A673 (cell line): ENCODE data around the gene TMSB4X. TPM values are rescaled to one million over a fixed set of nuclear protein-coding genes. Genes with fewer than 3 reads are reported as not detected.
"Not testable (repeated sequence)": the region's sequence is repeated elsewhere in the genome, so short reads cannot be mapped to it uniquely, and the experiment has no call there.

Experiments used
- BruUV-seq: library from RNA; stranded (reverse); fragments of 400-500 nt; replicated peaks from 2 replicates; lab custom pipeline; 2021; lab: Mats Ljungman, UMichigan
- CTCF ChIA-PET: fragments of 300-600 bp; sonication (Branson Sonifier 250); formaldehyde crosslinking; loops from one replicate; lab custom pipeline; 2022; ENCODE audit warnings: antibody characterized with exemption; lab: Charles Lee
- POLR2A ChIA-PET: fragments of 300-600 bp; sonication (Branson Sonifier 250); formaldehyde crosslinking; loops from one replicate; lab custom pipeline; 2022; ENCODE audit warnings: antibody characterized with exemption; ENCODE audit not compliant: low non-redundant PET; lab: Charles Lee
- DNase-seq: peaks from one replicate; pipeline ENCODE4 v3.0.0-alpha.2; 2015; ENCODE audit warnings: low spot score
- H3K27ac ChIP-seq: fragments of 200-600 bp; sonication (generic); 2 replicates; pipeline ENCODE4 v1.5.1; 2016; ENCODE audit warnings: mixed run types, low read depth, mild to moderate bottlenecking, mixed read lengths, antibody characterized with exemption, low read length; ENCODE audit not compliant: poor library complexity, severe bottlenecking
- H3K27me3 ChIP-seq: fragments of 200-600 bp; sonication (generic); replicated peaks from 2 replicates; pipeline ENCODE4 v1.6.1; 2017; ENCODE audit warnings: mixed run types, low read depth, mild to moderate bottlenecking, mixed read lengths, antibody characterized with exemption, low read length; ENCODE audit not compliant: insufficient read depth, poor library complexity
- H3K36me3 ChIP-seq: fragments of 200-600 bp; sonication (generic); 2 replicates; pipeline ENCODE4 v1.6.1; 2016; ENCODE audit warnings: mixed run types, mild to moderate bottlenecking, mixed read lengths, antibody characterized with exemption, low read length; ENCODE audit not compliant: insufficient read depth, poor library complexity, severe bottlenecking
- H3K4me1 ChIP-seq: fragments of 200-600 bp; sonication (generic); 2 replicates; pipeline ENCODE4 v1.6.1; 2017; ENCODE audit warnings: mixed run types, mild to moderate bottlenecking, mixed read lengths, antibody characterized with exemption, low read length; ENCODE audit not compliant: insufficient read depth, poor library complexity, severe bottlenecking
- H3K4me3 ChIP-seq: fragments of 200-600 bp; sonication (generic); 2 replicates; pipeline ENCODE4 v1.5.1; 2016; ENCODE audit warnings: low read depth, mixed run types, mild to moderate bottlenecking, mixed read lengths, low read length; ENCODE audit not compliant: poor library complexity, severe bottlenecking
- H3K9me3 ChIP-seq: fragments of 200-600 bp; sonication (generic); 2 replicates; pipeline ENCODE4 v1.6.1; 2016; ENCODE audit warnings: mixed run types, low read depth, mild to moderate bottlenecking, mixed read lengths, antibody characterized with exemption, low read length; ENCODE audit not compliant: poor library complexity, severe bottlenecking
- EZH2 ChIP-seq: fragments of 200-600 bp; sonication (generic); IDR thresholded peaks from 2 replicates; pipeline ENCODE4 v1.6.1; 2017; ENCODE audit warnings: borderline replicate concordance, low read depth, mild to moderate bottlenecking, mixed read lengths, antibody characterized with exemption, low read length; ENCODE audit not compliant: poor library complexity, severe bottlenecking
- intact Hi-C: fragments of 100-400 bp; cut with micrococcal nuclease; formaldehyde crosslinking; loops from one replicate; pipeline ENCODE4 v1.10.0; 2022; ENCODE audit not compliant: unreplicated experiment
- total RNA-seq: library from RNA; stranded (reverse); gene quantifications from 2 replicates; pipeline ENCODE4 v1.2.3, GENCODE V29; 2021
- TF ChIP-seq, protein P1 (sequence below): fragments of 300-800, 200-600 bp; sonication (generic); conservative IDR thresholded peaks from 2 replicates; pipeline ENCODE4 v1.5.1; 2017; ENCODE audit warnings: low read depth, mild to moderate bottlenecking, antibody characterized with exemption, low read length, moderate library complexity, mixed read lengths

Gene TMSB4X
- total RNA-seq, 1 experiment from 2014 or later, result 1,093 TPM

DNA sequence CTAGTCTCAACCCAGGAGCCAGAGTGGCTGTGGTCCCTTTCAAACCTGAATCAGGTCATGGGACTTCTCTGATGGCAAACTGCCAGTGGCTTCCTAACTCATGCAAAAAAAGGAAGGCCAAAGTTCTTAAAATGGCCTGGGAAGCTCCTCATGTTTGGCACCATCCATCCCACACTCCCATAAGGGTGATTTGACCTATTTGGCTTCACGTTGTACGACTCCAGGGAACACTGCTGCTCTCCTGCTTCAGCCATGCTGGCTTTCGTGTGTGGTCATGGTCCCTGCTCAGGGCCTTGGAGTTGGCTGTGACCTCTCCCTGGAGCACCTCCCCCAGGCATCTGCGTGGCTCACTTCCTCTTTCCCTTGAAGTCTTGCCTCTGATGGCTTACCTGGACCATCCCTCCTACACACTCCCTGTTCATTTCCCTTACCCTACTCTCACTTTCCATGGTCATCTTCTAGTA, 12.8 kb upstream of the TMSB4X start:
- H3K36me3 ChIP-seq, result no peaks in the 10 kb centered on the region
- intact Hi-C loops, result no loop called here
- H3K4me3 ChIP-seq, result no peak overlapping the region
- no peak for DNase-seq
- H3K4me1 ChIP-seq, result no peaks in the 10 kb centered on the region
- no peak overlapping the region for H3K27ac ChIP-seq
- CTCF ChIA-PET, result no interaction called here
- H3K27me3 ChIP-seq, result no peaks in the 10 kb centered on the region
- TF ChIP-seq EZH2, result no peak
- TF ChIP-seq, protein P1, sequence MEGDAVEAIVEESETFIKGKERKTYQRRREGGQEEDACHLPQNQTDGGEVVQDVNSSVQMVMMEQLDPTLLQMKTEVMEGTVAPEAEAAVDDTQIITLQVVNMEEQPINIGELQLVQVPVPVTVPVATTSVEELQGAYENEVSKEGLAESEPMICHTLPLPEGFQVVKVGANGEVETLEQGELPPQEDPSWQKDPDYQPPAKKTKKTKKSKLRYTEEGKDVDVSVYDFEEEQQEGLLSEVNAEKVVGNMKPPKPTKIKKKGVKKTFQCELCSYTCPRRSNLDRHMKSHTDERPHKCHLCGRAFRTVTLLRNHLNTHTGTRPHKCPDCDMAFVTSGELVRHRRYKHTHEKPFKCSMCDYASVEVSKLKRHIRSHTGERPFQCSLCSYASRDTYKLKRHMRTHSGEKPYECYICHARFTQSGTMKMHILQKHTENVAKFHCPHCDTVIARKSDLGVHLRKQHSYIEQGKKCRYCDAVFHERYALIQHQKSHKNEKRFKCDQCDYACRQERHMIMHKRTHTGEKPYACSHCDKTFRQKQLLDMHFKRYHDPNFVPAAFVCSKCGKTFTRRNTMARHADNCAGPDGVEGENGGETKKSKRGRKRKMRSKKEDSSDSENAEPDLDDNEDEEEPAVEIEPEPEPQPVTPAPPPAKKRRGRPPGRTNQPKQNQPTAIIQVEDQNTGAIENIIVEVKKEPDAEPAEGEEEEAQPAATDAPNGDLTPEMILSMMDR, result no peak
- POLR2A ChIA-PET, result no interaction called here
- H3K9me3 ChIP-seq, result no peaks in the 10 kb centered on the region
- no TSS peak for BruUV-seq

- H3K9me3 ChIP-seq, intact Hi-C loops, DNase-seq, H3K36me3 ChIP-seq, POLR2A ChIA-PET, H3K4me1 ChIP-seq, BruUV-seq, H3K4me3 ChIP-seq, H3K27ac ChIP-seq, H3K27me3 ChIP-seq, CTCF ChIA-PET: not testable (repeated sequence)
Measured at GRCh38 chrX:12963210-12963850, 11.6 kb upstream of the TMSB4X start.

GRCh38 chrX:12965131-12965940, 9.6 kb upstream of the TMSB4X start:
- no TSS peak for BruUV-seq

More at GRCh38 chrX:12965131-12965940, 9.6 kb upstream of the TMSB4X start:
- DNase-seq, result peak; percentile 22
- Histone ChIP-seq H3K36me3 (no peaks in the 10 kb centered on the region), H3K4me3 (no peak overlapping the region), H3K27ac (no peak overlapping the region), H3K4me1 (no peaks in the 10 kb centered on the region), H3K27me3 (no peaks in the 10 kb centered on the region), H3K9me3 (no peaks in the 10 kb centered on the region)
- TF ChIP-seq, protein P1, result no peak
- no peak for TF ChIP-seq EZH2
- CTCF ChIA-PET, result interaction anchor here (0.7 to 1.0 kb wide), 2 partner anchors 19 to 255 kb away, joined by 7 read pairs; no protein-coding TSS in a partner anchor
- POLR2A ChIA-PET, result no interaction called here
- intact Hi-C loops, result no loop called here
